NCI-H2227 (cell line): ENCODE measurements around the gene SLC9C2.
"Not testable (repeated sequence)": the region's sequence is repeated elsewhere in the genome, so short reads cannot be mapped to it uniquely, and the experiment has no call there.

ENCODE experiments used
- DNase-seq: peaks from one replicate; lab custom pipeline; 2025; ENCODE audit not compliant: unreplicated experiment; lab: John Stamatoyannopoulos, UW

SLC9C2 gene

GRCh38 chr1:173603056-173603591 lies at the start of gene SLC9C2:
TSS of gene SLC9C2 (minus strand) at chr1:173603072. CDS start at chr1:173601776, 1,296 bp downstream.
- DNase-seq: no peak

GRCh38 chr1:173648880-173649605 lies 46.2 kb upstream of the SLC9C2 start:
- DNase-seq: no peak

- no peak for DNase-seq
Measured at GRCh38 chr1:173646656-173647055, 43.8 kb upstream of the SLC9C2 start.

GRCh38 chr1:173642450-173643139 lies 39.7 kb upstream of the SLC9C2 start:
- DNase-seq: not testable (repeated sequence)

- no peak for DNase-seq
Measured at GRCh38 chr1:173639102-173639501, 36.2 kb upstream of the SLC9C2 start.

- no peak for DNase-seq
Measured at GRCh38 chr1:173638043-173639021, 35.5 kb upstream of the SLC9C2 start.

- DNase-seq: not testable (repeated sequence)
Measured at GRCh38 chr1:173637236-173638042, 34.6 kb upstream of the SLC9C2 start.

GRCh38 chr1:173635116-173635515 lies 32.2 kb upstream of the SLC9C2 start, which contains the start of gene TEX50:
TSS of gene TEX50 (plus strand) at chr1:173635338. CDS start at chr1:173635522, 184 bp downstream.
- no peak for DNase-seq

GRCh38 chr1:173628888-173629287 lies 26.0 kb upstream of the SLC9C2 start:
- no peak for DNase-seq

- DNase-seq: no peak
Measured at GRCh38 chr1:173627269-173627668, 24.4 kb upstream of the SLC9C2 start.

- DNase-seq: no peak
Measured at GRCh38 chr1:173616859-173617258, 14.0 kb upstream of the SLC9C2 start.

- not testable (repeated sequence) for DNase-seq
Measured at GRCh38 chr1:173613086-173613485, 10.2 kb upstream of the SLC9C2 start.

GRCh38 chr1:173608503-173609216 lies 5.8 kb upstream of the SLC9C2 start:
- DNase-seq: no peak

GRCh38 chr1:173601588-173601987 lies 1.3 kb downstream of the SLC9C2 start:
- DNase-seq: no peak

GRCh38 chr1:173596097-173596825 lies 6.6 kb downstream of the SLC9C2 start:
- DNase-seq: no peak

- DNase-seq: not testable (repeated sequence)
Measured at GRCh38 chr1:173591138-173591537, 11.7 kb downstream of the SLC9C2 start.

GRCh38 chr1:173590557-173590956 lies 12.3 kb downstream of the SLC9C2 start:
- no peak for DNase-seq

GRCh38 chr1:173581383-173582079 lies 21.3 kb downstream of the SLC9C2 start:
- no peak for DNase-seq
